H1 (cell line): ENCODE results near the gene RAB6D. TPM values are rescaled to one million over a fixed set of nuclear protein-coding genes. Genes with fewer than 3 reads are reported as not detected.
"Not testable (repeated sequence)": the region's sequence is repeated elsewhere in the genome, so short reads cannot be mapped to it uniquely, and the experiment has no call there.

Experiments
- CTCF ChIA-PET: fragments of 300-600 bp; sonication (Branson Sonifier 250); formaldehyde crosslinking; loops from one replicate; lab custom pipeline; 2021; ENCODE audit not compliant: partially characterized antibody; lab: Charles Lee
- POLR2A ChIA-PET: fragments of 300-600 bp; sonication (Branson Sonifier 250); formaldehyde crosslinking; loops from one replicate; lab custom pipeline; 2021; ENCODE audit warnings: inconsistent platforms; ENCODE audit not compliant: partially characterized antibody; lab: Charles Lee
- DNase-seq, 2 experiments: peaks; one replicate each; pipeline versions ENCODE4 v3.0.0 to v3.0.0-alpha.2; 2010 to 2022; ENCODE audit warnings: low spot score in 2 of 2, low read depth in 1 of 2, mixed read lengths in 1 of 2
- FAIRE-seq: peaks from 2 replicates; lab custom pipeline; 2011; peaks lifted over from hg19 to GRCh38; lab: Jason Lieb, UNC
- H2AFZ ChIP-seq: 2 replicates; pipeline ENCODE4 v1.8.1; 2012; ENCODE audit warnings: low read length, inconsistent platforms
- H2AK5ac ChIP-seq: 2 replicates; pipeline ENCODE4 v1.6.1; 2013; ENCODE audit warnings: low read depth, low read length
- H2BK120ac ChIP-seq: replicated peaks from 2 replicates; pipeline ENCODE3; 2013; ENCODE audit warnings: low read depth, low read length, inconsistent platforms
- H2BK12ac ChIP-seq: 2 replicates; pipeline ENCODE4 v1.6.1; 2013; ENCODE audit warnings: low read depth, low read length
- H2BK15ac ChIP-seq: 2 replicates; pipeline ENCODE4 v1.6.1; 2013; ENCODE audit warnings: low read length
- H2BK20ac ChIP-seq: 2 replicates; pipeline ENCODE4 v1.6.1; 2013; ENCODE audit warnings: low read length
- H2BK5ac ChIP-seq: 2 replicates; pipeline ENCODE4 v1.6.1; 2013; ENCODE audit warnings: low read depth, low read length
- H3K14ac ChIP-seq: 2 replicates; pipeline ENCODE4 v1.6.1; 2013; ENCODE audit warnings: inconsistent platforms; ENCODE audit not compliant: insufficient read length
- H3K18ac ChIP-seq: 2 replicates; pipeline ENCODE4 v1.6.1; 2013; ENCODE audit warnings: low read length; ENCODE audit errors: extremely low read depth
- H3K23ac ChIP-seq: 2 replicates; pipeline ENCODE4 v1.6.1; 2013; ENCODE audit warnings: inconsistent platforms; ENCODE audit not compliant: insufficient read length
- H3K23me2 ChIP-seq: 2 replicates; pipeline ENCODE4 v1.6.1; 2013; ENCODE audit warnings: low read depth, low read length
- H3K27ac ChIP-seq: 2 replicates; pipeline ENCODE4 v1.6.1; 2011; ENCODE audit warnings: low read depth, low read length, inconsistent platforms
- H3K27me3 ChIP-seq, 4 experiments: replicated peaks in 1 of 4; 1 replicate in 1 of 4; 2 replicates in 3 of 4; pipeline versions ENCODE4 v1.6.1 to v1.8.1; 2011 to 2013; ENCODE audit warnings: low read length in 3 of 4, mild to moderate bottlenecking in 3 of 4, inconsistent platforms in 2 of 4, mixed read lengths in 2 of 4, moderate library complexity in 1 of 4; ENCODE audit not compliant: control insufficient read depth in 3 of 4, insufficient read depth in 3 of 4; ENCODE audit errors: extremely low read depth in 1 of 4
- H3K36me3 ChIP-seq, 4 experiments: 2 replicates each; pipeline versions ENCODE4 v1.6.1 to v1.8.1; 2011 to 2013; ENCODE audit warnings: mild to moderate bottlenecking in 4 of 4, low read length in 3 of 4, moderate library complexity in 2 of 4, control low read depth in 1 of 4, inconsistent platforms in 1 of 4; ENCODE audit not compliant: insufficient read depth in 4 of 4, control insufficient read depth in 2 of 4
- H3K4ac ChIP-seq: replicated peaks from 2 replicates; pipeline ENCODE3; 2013; ENCODE audit warnings: low read length, low read depth, mixed read lengths, inconsistent platforms; ENCODE audit not compliant: insufficient read length
- H3K4me1 ChIP-seq, 4 experiments: replicated peaks in 1 of 4; 1 replicate in 1 of 4; 2 replicates in 3 of 4; pipeline versions ENCODE4 v1.6.1 to v1.8.1; 2011 to 2013; ENCODE audit warnings: low read length in 3 of 4, inconsistent platforms in 2 of 4, mixed read lengths in 1 of 4; ENCODE audit not compliant: insufficient read depth in 4 of 4, control insufficient read depth in 3 of 4
- H3K4me2 ChIP-seq, 2 experiments: 2 replicates each; pipeline versions ENCODE4 v1.6.1 to v1.8.1; 2011 to 2013; ENCODE audit warnings: low read depth in 2 of 2, low read length in 2 of 2, control low read depth in 1 of 2, inconsistent platforms in 1 of 2, mild to moderate bottlenecking in 1 of 2; ENCODE audit not compliant: insufficient read depth in 1 of 2
- H3K4me3 ChIP-seq, 4 experiments: fragments of 200-600, 300-600 bp in 1 of 4; sonication (generic), shearing (Covaris generic), sonication (Bioruptor Twin) in 1 of 4; 2 replicates each; pipeline versions ENCODE4 v1.5.1 to v1.8.1; 2011 to 2016; ENCODE audit warnings: low read length in 4 of 4, low read depth in 3 of 4, control low read depth in 2 of 4, inconsistent platforms in 2 of 4, mild to moderate bottlenecking in 2 of 4, mixed read lengths in 1 of 4, moderate library complexity in 1 of 4; ENCODE audit not compliant: insufficient read depth in 2 of 4; ENCODE audit errors: extremely low read depth in 1 of 4
- H3K56ac ChIP-seq: replicated peaks from 2 replicates; pipeline ENCODE3; 2013; ENCODE audit warnings: low read depth, mild to moderate bottlenecking, mixed read lengths, low read length, inconsistent platforms; ENCODE audit not compliant: insufficient read length
- H3K79me1 ChIP-seq: 2 replicates; pipeline ENCODE4 v1.6.1; 2013; ENCODE audit warnings: low read depth, low read length, control low read depth
- H3K79me2 ChIP-seq, 2 experiments: 2 replicates each; pipeline versions ENCODE4 v1.6.1 to v1.8.1; 2012 to 2013; ENCODE audit warnings: low read length in 2 of 2, mild to moderate bottlenecking in 2 of 2, inconsistent platforms in 1 of 2; ENCODE audit not compliant: insufficient read depth in 2 of 2, control insufficient read depth in 1 of 2
- H3K9ac ChIP-seq, 4 experiments: replicated peaks in 1 of 4; 1 replicate in 1 of 4; 2 replicates in 3 of 4; pipeline versions ENCODE4 v1.6.1 to v1.8.1; 2011 to 2013; ENCODE audit warnings: low read depth in 3 of 4, low read length in 3 of 4, control low read depth in 2 of 4, mild to moderate bottlenecking in 2 of 4, moderate library complexity in 2 of 4, inconsistent platforms in 1 of 4; ENCODE audit errors: extremely low read depth in 1 of 4
- H3K9me3 ChIP-seq, 2 experiments: 2 replicates each; pipeline versions ENCODE4 v1.6.1 to v1.8.1; 2012 to 2013; ENCODE audit warnings: mild to moderate bottlenecking in 2 of 2, moderate library complexity in 2 of 2, control low read depth in 1 of 2, inconsistent platforms in 1 of 2, low read depth in 1 of 2, low read length in 1 of 2, mixed read lengths in 1 of 2; ENCODE audit not compliant: insufficient read depth in 2 of 2
- H4K20me1 ChIP-seq, 2 experiments: replicated peaks in 1 of 2; 2 replicates each; pipeline versions ENCODE3 to v1.8.1; 2011 to 2013; ENCODE audit warnings: inconsistent platforms in 2 of 2, low read length in 2 of 2, mild to moderate bottlenecking in 1 of 2; ENCODE audit not compliant: insufficient read depth in 2 of 2, control insufficient read depth in 1 of 2
- H4K5ac ChIP-seq: 2 replicates; pipeline ENCODE4 v1.6.1; 2013; ENCODE audit warnings: low read length, low read depth, mixed read lengths, inconsistent platforms; ENCODE audit not compliant: insufficient read length
- H4K8ac ChIP-seq: 2 replicates; pipeline ENCODE4 v1.8.0; 2013; ENCODE audit warnings: mild to moderate bottlenecking, moderate library complexity, low read length, inconsistent platforms; ENCODE audit not compliant: insufficient read depth; ENCODE audit errors: extremely low read depth
- H4K91ac ChIP-seq: replicated peaks from 2 replicates; pipeline ENCODE3; 2013; ENCODE audit warnings: low read length, mixed read lengths, inconsistent platforms; ENCODE audit not compliant: insufficient read length
- WGBS, 2 experiments: shearing (Covaris generic) in 1 of 2; methylation state at CpG; one replicate each; pipeline versions ENCODE4 v1.1.6 to v1.1.7; 2013 to 2015; ENCODE audit warnings: low lambda C conversion rate in 2 of 2, mixed read lengths in 2 of 2, inconsistent platforms in 1 of 2, low coverage in 1 of 2, missing lambda C conversion rate in 1 of 2; ENCODE audit not compliant: insufficient replicate concordance in 2 of 2, insufficient coverage in 1 of 2, insufficient read length in 1 of 2; ENCODE audit errors: extremely low coverage in 1 of 2, missing lambda C conversion rate in 1 of 2; 5-methylcytosine and 5-hydroxymethylcytosine counted together
- polyA plus RNA-seq, 7 experiments: library from polyadenylated mRNA; depleted of rRNA in 3 of 7; stranded (reverse) in 5 of 7; unstranded in 2 of 7; fragments of >200 nt in 5 of 7; fragments of 200-250 nt in 2 of 7; gene quantifications; 1 replicate in 5 of 7; 2 replicates in 1 of 7; 4 replicates in 1 of 7; pipeline versions ENCODE4 v1.2.1 to v1.2.3, GENCODE V29; 2011 to 2013; ENCODE audit warnings: missing spikeins in 2 of 7, mixed read lengths in 2 of 7
- total RNA-seq: library from RNA; stranded (reverse); fragmentation: NEBNext Ultra II Directional; extraction: Animal tissue kit (Norgen Biotek cat#: 25700); gene quantifications from 2 replicates; pipeline ENCODE4 v1.2.1, GENCODE V29; 2021

RAB6D gene
- total and polyA plus RNA-seq, 2 of the 8 experiments (the other 6 are each of a cell fraction or from before 2014, with no cell fraction given): 0.05 to 0.22 TPM

- CTCF ChIA-PET, H3K9me3 ChIP-seq, H2BK15ac ChIP-seq, H3K14ac ChIP-seq, H3K4ac ChIP-seq, H2AK5ac ChIP-seq, H4K8ac ChIP-seq, H3K27ac ChIP-seq, H3K27me3 ChIP-seq, H3K23ac ChIP-seq, H2BK20ac ChIP-seq, FAIRE-seq, DNase-seq, H3K18ac ChIP-seq, H2AFZ ChIP-seq, H2BK120ac ChIP-seq, H4K20me1 ChIP-seq, H3K23me2 ChIP-seq, H3K79me2 ChIP-seq, H3K4me2 ChIP-seq, H3K56ac ChIP-seq, H3K79me1 ChIP-seq, H2BK5ac ChIP-seq, POLR2A ChIA-PET, H3K36me3 ChIP-seq, H4K5ac ChIP-seq, H2BK12ac ChIP-seq, H4K91ac ChIP-seq, H3K9ac ChIP-seq, H3K4me3 ChIP-seq, H3K4me1 ChIP-seq: not testable (repeated sequence)
- WGBS, 2 experiments: 88% methylated on average over 3 of the region's 3 CpGs; no CpG with 5 or more reads in 1 of the 2 experiments
Measured at GRCh38 chr2:131332709-131333108, 31.3 kb downstream of the RAB6D start.
